Dermis blood vessel endothelial cell (primary cell): ENCODE data around the gene CLASP2. TPM values are rescaled to one million over a fixed set of nuclear protein-coding genes. Genes with fewer than 3 reads are reported as not detected.
"Not testable (repeated sequence)": the region's sequence is repeated elsewhere in the genome, so short reads cannot be mapped to it uniquely, and the experiment has no call there.

Source experiments
- DNase-seq: peaks from one replicate; pipeline ENCODE4 v3.0.0; 2010
- total RNA-seq: library from RNA; depleted of rRNA; stranded (reverse); fragments of >200 nt; gene quantifications from 2 replicates; pipeline ENCODE4 v1.2.3, GENCODE V29; 2014

Gene CLASP2
- total RNA-seq, 1 donor from 2014 or later, result 63.1 TPM

DNA sequence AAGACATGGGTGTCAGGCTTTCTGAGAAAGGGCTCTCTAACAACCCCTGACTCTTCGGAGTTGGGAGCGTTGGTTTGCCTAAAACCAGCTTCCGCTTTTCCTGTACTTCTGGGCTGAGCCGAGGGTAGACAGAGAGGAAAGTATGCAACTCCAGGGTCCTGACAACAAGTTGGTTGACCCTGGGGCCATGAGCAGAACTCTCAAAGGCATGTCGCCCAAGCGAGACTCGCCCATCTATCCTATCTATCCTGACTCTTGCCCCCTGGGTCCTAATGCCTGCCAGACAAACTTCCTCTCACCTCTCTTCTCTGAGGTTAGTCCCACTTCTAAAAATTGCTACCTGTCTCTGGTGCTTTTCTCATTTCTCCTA, 270.8 kb downstream of the CLASP2 start:
- not testable (repeated sequence) for DNase-seq

Other genes starting within 250 kb of the CLASP2 start
- 325 and 401 TPM in 2 replicates for gene PDCD6IP, start 80.4 kb upstream of the CLASP2 start, total RNA-seq